Natural killer cell (primary cell): ENCODE data around the gene PBXIP1. TPM values are rescaled to one million over a fixed set of nuclear protein-coding genes. Genes with fewer than 3 reads are reported as not detected.
A peak's percentile ranks its signal among the peaks of the same experiment; 100 is the strongest.

Experiments used
- ATAC-seq, 3 donors: fragments of 150-1000 bp in 2 of 3; fragments of 200-7000 bp in 1 of 3; cut with Tn5 transposase; 1 replicate in 1 of 3; 2 replicates in 2 of 3; pipeline ENCODE4 v1.10.0; 2021; ENCODE audit warnings: mild to moderate bottlenecking in 2 of 3, moderate library complexity in 2 of 3
- DNase-seq, 2 donors: peaks; one replicate each; pipeline versions ENCODE4 v3.0.0 to v3.0.0-alpha.2; 2013 to 2021; ENCODE audit warnings: mixed read lengths in 1 of 2
- H3K27ac ChIP-seq: one replicate; pipeline ENCODE4 v1.5.1; 2013; ENCODE audit warnings: mild to moderate bottlenecking, low read length
- H3K27me3 ChIP-seq: one replicate; pipeline ENCODE4 v1.6.1; 2013; ENCODE audit warnings: low read length; ENCODE audit not compliant: control insufficient read depth, insufficient read depth
- H3K36me3 ChIP-seq: one replicate; pipeline ENCODE4 v1.6.1; 2013; ENCODE audit warnings: low read length; ENCODE audit not compliant: control insufficient read depth, insufficient read depth
- H3K4me1 ChIP-seq: one replicate; pipeline ENCODE4 v1.6.1; 2013; ENCODE audit warnings: low read length; ENCODE audit not compliant: control insufficient read depth, insufficient read depth
- H3K4me3 ChIP-seq: one replicate; pipeline ENCODE4 v1.5.1; 2013; ENCODE audit warnings: low read length
- H3K9me3 ChIP-seq: one replicate; pipeline ENCODE4 v1.6.1; 2013; ENCODE audit warnings: low read length; ENCODE audit not compliant: control insufficient read depth, insufficient read depth
- H3K27ac Mint-ChIP-seq, 2 donors: one replicate each; pipeline ENCODE4 v1.8.0; 2022; ENCODE audit warnings: mild to moderate bottlenecking in 2 of 2, mixed read lengths in 2 of 2, moderate library complexity in 1 of 2
- H3K27me3 Mint-ChIP-seq, 2 donors: one replicate each; pipeline ENCODE4 v1.8.0; 2022; ENCODE audit warnings: low read depth in 2 of 2, mixed read lengths in 2 of 2
- H3K36me3 Mint-ChIP-seq: one replicate; pipeline ENCODE4 v1.8.0; 2022; ENCODE audit warnings: mixed read lengths
- H3K4me1 Mint-ChIP-seq, 2 donors: one replicate each; pipeline ENCODE4 v1.8.0; 2022; ENCODE audit warnings: mixed read lengths in 2 of 2
- H3K4me3 Mint-ChIP-seq: one replicate; pipeline ENCODE4 v1.8.0; 2022; ENCODE audit warnings: mild to moderate bottlenecking, moderate library complexity, mixed read lengths
- H3K9me3 Mint-ChIP-seq, 2 donors: one replicate each; pipeline ENCODE4 v1.8.0; 2022; ENCODE audit warnings: mixed read lengths in 2 of 2
- CTCF ChIP-seq: fragments of 200-600 bp; IDR thresholded peaks from one replicate; pipeline ENCODE4 v1.8.0; 2022; ENCODE audit warnings: antibody characterized with exemption
- WGBS: methylation state at CpG from one replicate; pipeline ENCODE4 v1.1.7; 2013; ENCODE audit warnings: missing lambda C conversion rate; ENCODE audit not compliant: insufficient coverage; 5-methylcytosine and 5-hydroxymethylcytosine counted together
- intact Hi-C: fragments of 100-400 bp; cut with micrococcal nuclease; formaldehyde crosslinking; loops from one replicate; pipeline ENCODE4 v1.14.2; 2022
- total RNA-seq, 4 donors: library from RNA; stranded (reverse); fragments of 120-200 nt in 1 of 4; gene quantifications; one replicate each; pipeline versions ENCODE4 v1.2.3 to v1.2.4, GENCODE V29; 2013 to 2022

PBXIP1 gene
- total RNA-seq, 3 donors from 2014 or later (not counting 1 experiment from before 2014, with no cell fraction given), result 158 to 200 (median 197) TPM

- Histone ChIP-seq H3K36me3 (no peaks in the 10 kb centered on the region), H3K27ac (peak overlapping the region; percentile 99), H3K4me3 (peak overlapping the region; percentile 91), H3K4me1 (peaks cover 37% of the 10 kb centered on the region), H3K9me3 (no peaks in the 10 kb centered on the region), H3K27me3 (no peaks in the 10 kb centered on the region)
- no peak overlapping the region for H3K27ac Mint-ChIP-seq
- H3K9me3 Mint-ChIP-seq, result no peaks in the 10 kb centered on the region
- WGBS, result under 1% methylated on average over 21 of the region's 24 CpGs
- H3K27me3 Mint-ChIP-seq, result no peaks in the 10 kb centered on the region
- H3K36me3 Mint-ChIP-seq, result no peaks in the 10 kb centered on the region
- peaks cover 13 to 15% of the 10 kb centered on the region in 2 donors for H3K4me1 Mint-ChIP-seq
- H3K4me3 Mint-ChIP-seq, result no peak overlapping the region
- no peak for TF ChIP-seq CTCF
- peak in 1 of 3 donors; percentile 6 for ATAC-seq
- peak; percentile 53 to 73 for DNase-seq
- intact Hi-C loops, result loop anchor here (2.0 kb wide), 2 partner anchors 19 to 41 kb away; partner anchors contain the start of gene PBXIP1
These were observed 19.6 kb upstream of the PBXIP1 start for GRCh38 chr1:154975409-154976059.

- Mint-ChIP-seq H3K36me3 (no peaks in the 10 kb centered on the region), H3K4me1 (peaks cover 15 to 20% of the 10 kb centered on the region in 2 donors), H3K4me3 (no peak overlapping the region), H3K9me3 (no peaks in the 10 kb centered on the region), H3K27ac (no peak overlapping the region), H3K27me3 (no peaks in the 10 kb centered on the region)
- Histone ChIP-seq H3K27ac (peak overlapping the region; percentile 99), H3K36me3 (no peaks in the 10 kb centered on the region), H3K9me3 (no peaks in the 10 kb centered on the region), H3K4me3 (peak overlapping the region; percentile 91), H3K4me1 (peaks cover 43% of the 10 kb centered on the region), H3K27me3 (no peaks in the 10 kb centered on the region)
- TF ChIP-seq CTCF, result no peak
- ATAC-seq (peak; percentile 44 to 63 (median 54)), DNase-seq (peak; percentile 92 to 99)
- whole genome bisulfite sequencing, result under 1% methylated on average over 30 of the region's 30 CpGs
- intact Hi-C loops, result loop anchor here (1.0 to 5.0 kb wide), 7 partner anchors 8 to 416 kb away; partner anchors contain the start of genes EFNA4, FLAD1, PBXIP1 and PMVK
These were observed 19.0 kb upstream of the PBXIP1 start for GRCh38 chr1:154974808-154975408.

GRCh38 chr1:154974102-154974807, 18.4 kb upstream of the PBXIP1 start, which contains the start of gene CKS1B:
Gene CKS1B, plus strand, starts transcription at chr1:154974681. Its CDS starts 65 bp downstream, at chr1:154974746.
- Histone ChIP-seq H3K4me1 (peaks cover 43% of the 10 kb centered on the region), H3K36me3 (no peaks in the 10 kb centered on the region), H3K9me3 (no peaks in the 10 kb centered on the region), H3K4me3 (peak within 1 kb of the TSS; percentile 91), H3K27me3 (no peaks in the 10 kb centered on the region), H3K27ac (peak within 1 kb of the TSS; percentile 99)
- Mint-ChIP-seq H3K9me3 (no peaks in the 10 kb centered on the region), H3K27me3 (no peaks in the 10 kb centered on the region), H3K4me1 (peaks cover 15 to 25% of the 10 kb centered on the region in 2 donors), H3K27ac (no peak within 1 kb of the TSS), H3K36me3 (no peaks in the 10 kb centered on the region), H3K4me3 (no peak within 1 kb of the TSS)
- DNase-seq (peak; percentile 96 to 99), ATAC-seq (peak; percentile 78 to 94 (median 85))
- intact Hi-C loops, result loop anchor here (1.0 to 5.0 kb wide), 7 partner anchors 9 to 415 kb away; partner anchors contain the start of genes EFNA4, FLAD1, PBXIP1 and PMVK
- no peak for TF ChIP-seq CTCF
- under 1% methylated on average over 47 of the region's 47 CpGs for WGBS
